ENCODE data around the gene ITGBL1. TPM values are rescaled to one million over a fixed set of nuclear protein-coding genes. Genes with fewer than 3 reads are reported as not detected.

ITGBL1 gene
- total RNA-seq, 1 experiment from 2014 or later = 6.9 TPM

DNA sequence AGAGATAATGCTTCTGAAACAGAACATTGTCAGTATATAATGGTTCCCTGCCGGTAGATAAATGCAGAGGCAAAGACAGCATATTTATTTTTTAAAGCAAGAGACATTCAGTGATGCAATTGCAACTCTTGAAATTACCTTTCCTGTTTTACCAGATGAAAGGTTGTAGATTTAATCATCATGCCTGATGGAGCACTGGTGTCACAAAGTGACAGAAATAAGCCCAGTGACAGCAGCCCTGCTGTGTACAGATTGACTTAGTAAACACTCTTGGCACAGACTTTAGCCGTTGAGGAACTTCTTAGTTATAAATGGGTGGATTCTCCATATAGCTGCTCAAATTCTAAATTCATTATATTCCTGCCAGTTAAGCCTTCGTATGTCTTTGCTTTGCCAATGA, 172.5 kb downstream of the ITGBL1 start:
- DNase-seq (ENCODE audit: low spot score) = no peak

DNA sequence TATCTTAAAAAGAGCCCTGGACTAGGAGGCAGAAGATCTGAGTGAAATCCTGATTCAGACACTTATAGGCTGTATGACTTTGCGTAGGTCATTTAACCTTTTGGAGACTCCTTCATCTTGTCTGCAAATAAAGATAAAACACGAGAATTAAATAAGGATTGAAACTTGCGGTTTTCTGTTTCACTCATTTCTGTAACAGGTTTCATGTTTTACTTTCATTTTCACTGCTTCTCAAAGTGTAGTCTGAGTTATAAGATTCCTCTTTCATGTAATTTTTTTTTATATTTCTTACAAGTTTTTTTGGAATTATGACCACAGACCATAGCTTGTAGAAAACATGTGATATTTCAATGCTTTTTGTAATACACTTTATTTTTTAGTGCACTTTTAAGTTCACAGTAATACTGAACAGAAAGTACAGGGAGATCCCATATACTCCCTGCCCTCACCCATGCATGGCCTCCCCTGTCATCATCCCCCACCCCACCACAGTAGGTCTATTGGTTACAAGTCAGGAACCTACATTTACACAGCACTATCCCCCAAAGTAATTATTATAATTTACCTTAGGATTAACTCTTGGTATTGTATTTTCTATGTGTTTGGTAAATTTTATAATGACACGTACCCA, 174.6 kb downstream of the ITGBL1 start:
- DNase-seq (ENCODE audit: low spot score) = peak; percentile 8

DNA sequence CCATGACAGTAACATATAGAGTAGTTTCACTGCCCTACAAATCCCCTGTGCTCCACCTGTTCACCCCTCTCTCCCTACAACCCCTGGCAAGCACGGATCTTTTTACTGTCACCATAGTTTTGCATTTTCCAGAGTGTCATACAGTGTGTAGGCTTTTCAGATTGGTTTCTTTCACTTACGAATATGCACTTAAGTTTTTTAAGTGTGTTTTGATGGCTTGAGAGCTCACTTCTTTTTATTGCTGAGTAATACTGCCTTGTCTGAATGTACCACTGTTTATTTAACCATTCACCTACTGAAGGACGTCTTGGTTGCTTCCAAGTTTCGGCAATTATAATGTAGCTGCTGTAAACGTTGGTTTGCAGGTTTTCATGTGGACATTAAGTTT, 175.1 kb downstream of the ITGBL1 start:
- DNase-seq (ENCODE audit: low spot score) = peak; percentile 54

DNA sequence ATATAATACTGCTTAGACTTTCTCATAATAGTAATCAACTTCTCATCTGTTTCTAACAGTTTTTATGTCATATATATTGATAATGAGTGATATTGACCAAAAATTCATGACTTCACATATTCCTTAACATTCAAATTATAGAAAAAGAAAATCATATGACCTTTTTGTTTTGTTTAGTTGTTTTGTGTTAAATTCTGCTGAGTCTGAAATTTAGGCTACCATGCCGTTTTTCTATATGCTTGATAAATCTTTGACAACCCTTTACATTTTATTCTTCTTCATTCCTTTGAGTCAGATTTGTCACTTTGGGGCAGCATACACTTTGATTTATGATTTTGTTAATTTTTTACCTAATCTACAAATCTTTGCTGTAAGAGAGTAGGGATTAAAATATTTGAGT, 176.4 kb downstream of the ITGBL1 start:
- no peak for DNase-seq (ENCODE audit: low spot score)

DNA sequence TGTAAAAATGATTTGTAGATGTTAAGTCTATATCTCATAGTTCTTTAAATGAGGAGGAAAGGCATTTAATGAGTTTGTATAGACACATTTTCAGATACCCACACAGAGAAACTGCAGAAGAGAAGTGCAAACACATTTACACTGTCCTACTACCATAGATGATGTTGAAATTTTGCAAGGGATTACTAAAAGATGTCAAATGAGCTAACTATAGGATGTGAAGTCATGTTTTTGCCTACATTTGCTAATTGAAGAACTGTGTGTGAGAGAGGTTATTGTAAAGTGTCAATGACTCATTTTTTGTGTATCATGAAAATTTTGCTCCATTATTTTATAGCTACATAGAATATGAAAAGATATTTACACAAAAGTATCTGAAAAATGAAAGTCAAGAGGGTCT, 178.9 kb downstream of the ITGBL1 start:
- no peak for DNase-seq (ENCODE audit: low spot score)

DNA sequence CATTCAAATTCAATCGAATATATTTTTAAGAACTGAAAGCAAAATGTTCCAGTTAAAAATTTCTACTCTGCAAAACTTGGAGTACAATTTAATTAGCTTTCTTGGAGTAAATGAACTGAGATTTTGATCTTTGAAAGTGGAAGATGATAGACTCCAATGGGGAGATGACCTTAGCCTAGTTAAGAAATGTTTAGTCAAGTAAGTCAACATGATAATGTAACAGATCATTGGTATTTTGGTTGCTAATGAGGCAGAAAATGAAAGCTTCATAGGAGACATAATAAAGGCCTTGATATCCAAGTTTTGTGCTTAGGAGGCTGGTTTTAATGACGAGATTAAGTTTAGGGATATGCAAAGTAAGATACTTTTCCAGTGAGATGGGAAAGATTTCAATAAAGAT, 181.7 kb downstream of the ITGBL1 start:
- DNase-seq (ENCODE audit: low spot score) = no peak

DNA sequence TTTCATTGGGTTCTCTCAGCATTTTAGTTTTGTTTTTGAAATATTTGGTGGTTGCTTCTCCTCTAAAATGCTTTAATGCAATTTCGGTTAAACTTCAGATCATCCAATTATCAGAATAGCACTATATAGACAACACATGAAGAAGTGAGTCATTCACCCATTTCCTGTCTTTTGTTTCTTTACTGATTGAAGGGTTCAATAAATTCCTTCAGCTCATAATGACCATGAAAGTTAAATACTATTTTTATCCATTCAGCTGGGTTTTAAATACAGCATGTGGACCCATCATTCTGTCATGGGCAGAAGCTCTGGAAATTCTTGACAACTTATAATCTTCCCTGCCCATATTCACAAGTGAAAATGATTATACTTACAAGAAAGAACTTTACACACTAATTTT, 187.2 kb downstream of the ITGBL1 start:
- no peak for DNase-seq (ENCODE audit: low spot score)

DNA sequence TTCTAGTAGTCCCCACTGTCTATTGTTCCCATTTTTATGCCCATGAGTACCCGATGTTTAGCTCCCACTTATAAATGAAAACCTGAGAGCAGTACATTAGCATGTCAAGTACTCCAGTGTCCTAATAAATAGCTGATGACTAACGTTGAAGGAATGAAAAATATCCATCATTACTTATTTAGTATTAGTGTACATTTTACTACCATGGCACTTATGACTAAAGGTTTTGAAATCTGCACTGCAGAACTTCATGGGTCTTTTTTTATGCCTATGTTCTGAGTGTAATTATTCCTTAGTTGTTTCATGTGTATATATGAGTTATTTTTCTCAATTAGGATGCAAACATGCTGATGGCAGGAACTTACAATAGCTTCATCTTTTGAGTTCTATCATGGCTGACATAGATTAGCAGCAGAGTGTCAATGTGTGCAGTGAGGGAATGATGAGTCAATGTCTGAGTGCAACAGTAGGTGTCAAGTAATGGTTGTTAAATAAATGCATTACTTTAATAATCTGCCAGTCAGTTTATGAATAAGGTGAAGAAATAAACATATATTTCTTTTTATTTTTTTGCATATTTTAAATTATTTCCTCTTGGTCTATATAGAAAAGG, 188.4 kb downstream of the ITGBL1 start:
- no peak for DNase-seq (ENCODE audit: low spot score)

DNA sequence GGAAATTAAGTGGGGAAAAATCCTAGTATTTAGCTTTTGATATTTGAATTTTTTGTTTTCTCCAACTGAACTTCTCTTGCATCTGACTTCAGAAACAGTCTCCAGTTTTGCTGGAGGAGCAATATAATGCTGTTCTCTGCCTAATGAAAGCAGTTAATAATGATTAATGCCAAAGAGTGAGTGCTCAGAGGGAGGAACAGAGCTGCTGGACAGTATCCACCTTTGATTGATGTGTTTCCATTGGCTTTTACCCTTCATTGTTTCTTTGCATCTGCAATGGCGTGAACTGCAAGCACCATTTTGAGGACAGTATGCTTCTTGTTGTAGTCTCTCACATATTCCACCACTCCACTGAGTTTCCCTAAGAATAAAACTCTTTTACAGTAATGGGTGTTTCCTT, 193.4 kb downstream of the ITGBL1 start:
- DNase-seq (ENCODE audit: low spot score) = no peak

DNA sequence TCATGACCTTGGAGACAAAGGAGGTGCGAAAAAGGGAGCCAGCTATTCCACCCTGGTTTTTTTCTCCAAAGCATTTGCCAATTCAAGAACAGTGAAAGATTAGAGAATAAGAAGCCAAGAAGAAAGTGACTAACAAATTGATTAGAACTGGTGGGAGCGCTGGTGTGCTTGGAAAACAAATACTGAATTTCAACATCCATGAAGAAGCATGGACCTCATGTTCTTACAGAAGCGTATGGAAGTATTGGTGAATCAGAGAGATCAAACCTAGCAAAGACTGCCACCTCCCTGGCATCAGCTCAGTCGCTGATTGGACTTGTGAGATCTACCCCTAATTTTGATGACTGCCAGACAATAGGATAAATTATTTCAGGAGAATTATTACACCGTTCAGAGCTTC, 195.3 kb downstream of the ITGBL1 start:
- DNase-seq (ENCODE audit: low spot score) = no peak

DNA sequence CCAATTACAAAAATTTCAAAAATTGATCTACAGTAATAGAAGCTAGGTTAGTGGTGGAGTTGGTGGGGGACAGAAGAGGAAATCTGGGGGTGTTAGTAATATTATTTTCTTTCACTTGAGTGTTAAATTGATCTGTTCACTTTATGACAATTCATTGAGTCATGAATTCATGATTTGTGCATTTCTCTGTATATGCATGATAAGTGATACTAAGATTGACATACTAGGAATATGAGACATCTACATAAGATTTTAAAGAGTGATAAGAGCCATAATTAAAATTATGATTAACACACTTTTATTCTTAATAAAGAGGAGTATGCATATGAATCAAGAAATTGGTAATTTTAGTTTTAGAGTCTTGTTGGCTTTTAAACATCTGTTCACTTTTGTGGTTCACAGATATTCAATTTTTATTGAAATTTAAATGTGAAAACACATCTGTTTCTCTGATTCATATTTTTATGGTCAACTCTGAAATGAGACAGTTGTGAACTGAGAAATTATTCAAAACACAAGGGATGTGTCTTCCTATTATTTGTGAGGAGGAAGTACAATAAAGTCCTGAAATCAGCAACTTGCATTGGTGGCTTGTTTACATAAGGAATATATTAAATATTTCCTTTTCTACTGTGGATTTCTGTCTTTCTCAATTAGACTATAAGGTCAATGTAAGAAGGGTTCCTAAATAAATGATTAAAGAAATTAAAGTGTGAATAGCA, 196.5 kb downstream of the ITGBL1 start:
- DNase-seq (ENCODE audit: low spot score) = no peak

DNA sequence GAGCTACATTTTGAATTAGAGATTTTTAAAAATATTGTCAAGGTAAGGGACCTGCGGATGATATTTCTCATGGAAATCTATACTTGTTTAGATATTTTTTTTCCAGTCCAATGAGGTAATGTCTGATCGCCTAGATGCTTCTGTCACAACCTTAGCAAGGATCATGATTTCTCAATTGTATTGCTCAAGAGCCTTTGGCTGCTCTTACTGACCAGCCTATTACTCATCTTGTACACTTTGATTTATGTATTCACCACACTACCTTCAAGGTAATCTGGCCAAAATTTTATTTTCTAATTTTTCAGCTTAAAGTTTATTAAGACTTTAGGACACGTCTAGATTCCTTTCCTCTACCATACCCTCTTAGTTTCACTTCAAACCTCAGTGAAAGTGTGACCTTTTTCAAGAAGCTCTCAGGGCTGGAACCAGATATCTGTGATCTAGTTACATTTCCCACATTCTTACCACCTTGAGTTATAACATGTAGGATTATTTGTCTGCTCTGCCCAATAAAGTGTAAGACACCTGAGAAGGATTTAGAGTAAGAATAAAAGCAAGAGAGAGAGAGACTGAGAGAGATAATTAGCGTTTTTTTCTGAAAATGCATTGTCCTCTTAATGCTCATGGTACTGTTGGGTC, 197.1 kb downstream of the ITGBL1 start:
- DNase-seq (ENCODE audit: low spot score) = no peak

DNA sequence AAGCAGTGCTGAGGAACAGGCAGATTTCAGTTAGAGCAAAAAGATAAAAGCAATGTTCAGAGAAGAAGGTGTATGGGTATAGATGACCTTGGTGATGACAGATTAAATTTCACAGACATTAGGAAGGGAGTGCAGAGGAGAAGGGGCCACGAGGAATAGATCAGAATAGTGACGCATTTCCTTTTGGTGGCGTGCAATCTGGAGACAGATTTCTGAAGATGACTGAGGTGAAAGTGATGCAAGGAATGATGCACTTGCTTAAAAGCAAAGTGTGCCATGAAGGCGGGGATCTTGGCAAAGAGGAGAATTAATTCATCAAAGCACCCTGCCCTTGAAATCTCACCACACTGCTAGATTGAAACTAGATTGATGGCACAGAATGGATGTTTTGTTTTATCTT, 202.4 kb downstream of the ITGBL1 start:
- no peak for DNase-seq (ENCODE audit: low spot score)

DNA sequence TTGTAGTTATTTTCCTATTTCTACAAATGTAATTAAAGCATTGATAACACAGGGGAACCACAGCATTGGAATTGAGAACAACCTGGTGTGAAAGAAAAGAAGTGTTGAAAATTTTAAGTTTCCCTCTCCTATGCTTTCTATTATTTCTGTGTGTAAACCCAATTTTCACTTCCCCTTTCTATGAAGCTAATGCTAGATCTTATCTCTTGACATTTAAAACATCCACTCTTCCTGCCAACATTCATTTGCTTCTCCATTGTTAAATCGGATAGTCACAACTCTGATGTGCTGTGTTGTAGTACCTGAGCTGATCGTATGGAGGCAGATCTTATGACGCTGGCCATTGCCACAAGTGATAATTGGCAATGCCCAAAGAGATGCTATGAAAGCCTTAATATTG, 203.0 kb downstream of the ITGBL1 start:
- DNase-seq (ENCODE audit: low spot score) = no peak

DNA sequence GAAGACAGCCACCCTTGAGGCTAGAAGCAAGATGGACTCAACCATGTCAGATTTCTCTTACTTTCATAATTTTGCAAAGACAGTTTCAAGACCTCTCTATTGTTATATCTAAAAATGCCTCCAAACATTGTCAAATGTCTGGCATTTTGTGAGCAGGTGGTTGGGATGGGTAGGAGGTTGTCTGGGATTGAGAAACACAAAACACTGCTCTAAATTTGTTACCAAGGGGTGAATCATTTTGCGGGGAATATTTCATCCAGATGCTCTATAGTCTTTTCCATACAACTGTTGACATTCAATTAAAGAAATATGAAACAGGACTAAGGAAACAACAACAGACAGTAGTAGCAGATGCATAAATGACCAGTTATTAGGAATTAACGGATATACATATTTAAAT, 208.2 kb downstream of the ITGBL1 start:
- no peak for DNase-seq (ENCODE audit: low spot score)

DNA sequence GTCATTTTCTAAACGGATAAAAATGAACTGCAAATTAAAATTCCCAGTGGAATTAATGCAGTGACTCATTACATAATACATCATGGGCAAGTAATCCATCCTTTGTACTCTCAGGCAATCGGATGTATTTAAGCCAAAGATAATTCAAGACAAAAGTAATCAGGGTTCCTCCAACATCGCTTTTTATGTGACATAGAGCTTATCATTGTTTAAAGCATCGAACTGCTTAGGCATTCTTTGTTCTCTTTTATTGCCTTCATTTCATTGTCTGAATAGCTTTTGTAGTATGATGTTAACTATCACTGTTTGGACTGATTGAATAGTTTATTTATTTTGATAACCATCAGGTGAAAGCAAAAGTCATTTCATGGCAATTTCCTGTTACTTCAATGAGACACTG, 209.4 kb downstream of the ITGBL1 start:
- DNase-seq (ENCODE audit: low spot score) = no peak

DNA sequence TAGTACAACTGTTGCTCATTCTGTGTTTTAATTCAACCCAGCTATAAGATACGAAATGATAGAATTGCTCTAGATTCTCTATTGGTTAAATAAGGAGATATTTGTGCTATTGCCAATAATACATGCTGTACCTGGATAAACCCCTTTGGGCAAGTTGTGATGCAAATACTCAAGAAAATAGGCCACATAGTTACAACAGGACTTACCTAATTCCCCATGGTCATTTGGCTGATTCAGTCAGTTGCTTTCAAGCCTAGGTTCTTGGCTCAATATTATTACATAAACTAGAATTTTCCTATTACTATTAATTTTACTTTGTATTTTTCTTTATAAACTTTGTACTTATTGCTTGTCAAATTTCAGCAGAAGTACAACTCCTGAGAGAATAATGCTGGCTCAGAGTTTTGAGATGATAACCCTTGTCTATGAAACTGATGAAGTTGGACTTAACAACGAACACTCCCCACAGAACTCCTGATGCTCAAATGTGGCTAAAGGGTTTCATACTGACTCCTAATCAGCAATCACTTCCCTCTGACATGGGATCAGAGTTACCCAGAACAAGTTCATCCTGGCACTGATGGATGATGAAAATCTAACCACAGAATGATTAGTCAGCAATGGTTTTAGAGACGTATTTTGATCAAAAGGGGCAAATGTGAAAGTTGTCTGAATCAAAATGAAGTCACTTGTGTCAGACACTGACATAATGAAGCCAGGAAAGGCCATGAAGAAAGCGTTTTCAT, 221.1 kb downstream of the ITGBL1 start:
- no peak for DNase-seq (ENCODE audit: low spot score)

DNA sequence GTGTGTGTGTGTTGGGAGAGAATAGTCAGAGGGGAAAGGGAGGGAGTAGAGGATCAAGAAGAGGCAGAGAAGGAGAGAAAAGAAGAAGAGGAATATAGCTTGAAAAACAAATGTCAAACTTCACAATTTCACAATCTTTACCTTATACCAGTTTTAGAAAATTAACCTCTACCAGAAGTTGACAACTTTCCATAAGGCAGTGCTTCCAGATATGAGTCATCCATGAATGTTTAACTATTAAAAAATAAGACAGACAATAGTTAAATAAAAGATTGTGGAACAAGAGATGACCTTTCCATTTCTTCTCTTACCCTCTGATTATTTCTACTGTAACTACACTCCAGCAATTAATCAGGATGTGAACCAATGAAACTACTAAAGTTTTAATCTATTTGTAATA, 229.4 kb downstream of the ITGBL1 start:
- DNase-seq (ENCODE audit: low spot score) = no peak

DNA sequence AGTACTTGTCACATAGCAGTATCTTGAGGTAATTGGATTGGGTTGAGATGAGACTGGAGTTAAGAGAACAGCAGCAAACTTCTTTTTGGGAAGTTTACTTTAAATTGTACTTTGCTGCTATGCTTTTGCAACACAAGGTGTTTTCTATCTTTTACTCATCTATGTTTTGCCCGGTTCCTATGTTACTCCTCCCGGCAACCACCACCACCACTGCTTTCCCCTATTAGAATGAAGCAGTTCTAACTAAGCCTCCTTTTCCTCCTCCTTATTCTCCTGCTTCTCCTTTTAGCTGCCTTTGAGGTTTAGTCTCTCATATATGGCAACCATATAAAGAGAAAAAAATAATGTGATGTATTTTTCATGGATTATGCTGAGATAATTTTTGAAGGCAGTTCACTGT, 233.5 kb downstream of the ITGBL1 start:
- DNase-seq (ENCODE audit: low spot score) = no peak

DNA sequence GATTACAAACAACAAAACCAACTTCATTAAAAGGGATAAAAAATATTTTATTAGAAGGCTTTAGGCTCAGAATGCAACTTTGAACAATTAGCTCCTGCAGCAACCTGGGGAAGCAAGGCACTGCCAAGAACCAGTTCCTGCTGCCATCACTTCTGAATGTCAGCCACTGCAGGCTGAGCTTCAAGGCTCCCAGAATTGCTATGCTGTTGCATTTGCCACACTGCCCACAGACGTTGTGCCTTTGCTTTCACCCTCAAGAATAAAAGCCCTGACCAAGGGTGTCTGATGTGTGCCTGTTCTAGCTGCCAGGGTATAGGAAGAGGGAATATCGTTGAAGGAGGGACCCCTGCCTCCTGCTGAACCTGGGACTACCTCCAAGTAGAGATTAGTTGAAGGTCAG, 238.4 kb downstream of the ITGBL1 start:
- DNase-seq (ENCODE audit: low spot score) = no peak

DNA sequence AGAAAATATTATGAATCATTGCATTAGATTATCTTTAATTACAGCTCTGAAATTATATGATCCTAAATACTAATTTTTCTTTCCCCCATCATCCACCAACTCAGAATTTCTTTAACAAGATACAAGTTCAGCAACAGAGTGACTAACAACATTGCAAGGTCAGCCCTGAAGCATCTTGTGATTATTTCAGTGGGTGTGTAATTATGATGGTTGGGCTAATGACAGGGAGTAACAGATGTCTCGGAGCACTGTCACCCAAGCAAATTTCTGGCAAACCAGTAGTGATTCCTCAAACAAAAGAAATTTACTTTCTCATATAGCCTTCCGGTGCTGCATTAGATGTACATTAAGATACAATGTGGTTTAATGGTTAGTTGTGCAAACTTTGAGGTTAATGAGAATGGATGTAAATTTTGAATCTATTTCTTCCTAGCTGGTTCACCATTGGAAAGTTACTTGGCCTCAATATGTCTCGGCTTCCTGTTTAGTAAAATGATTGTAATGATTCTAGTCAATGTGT, 238.9 kb downstream of the ITGBL1 start:
- no peak for DNase-seq (ENCODE audit: low spot score)

Data from H4 (cell line).